OCI-LY7 (cell line): Measurements from ENCODE around the gene ZFYVE9. TPM values are rescaled to one million over a fixed set of nuclear protein-coding genes. Genes with fewer than 3 reads are reported as not detected.

Experiments
- BruUV-seq: library from RNA; stranded (reverse); fragments of 400-500 nt; replicated peaks from 2 replicates; lab custom pipeline; 2021; lab: Mats Ljungman, UMichigan
- CTCF ChIA-PET: fragments of 300-600 bp; sonication (Branson Sonifier 250); formaldehyde crosslinking; loops from one replicate; lab custom pipeline; 2022; ENCODE audit warnings: antibody characterized with exemption; ENCODE audit not compliant: unreplicated experiment; lab: Charles Lee
- POLR2A ChIA-PET: fragments of 300-600 bp; sonication (Branson Sonifier 250); formaldehyde crosslinking; loops from one replicate; lab custom pipeline; 2022; ENCODE audit warnings: antibody characterized with exemption; lab: Charles Lee
- DNase-seq: peaks from one replicate; pipeline ENCODE4 v3.0.0-alpha.2; 2015; ENCODE audit warnings: low spot score
- H2AFZ ChIP-seq: fragments of 200-600 bp; sonication (generic), shearing (Covaris generic); 2 replicates; pipeline ENCODE4 v1.6.1; 2014; ENCODE audit warnings: mild to moderate bottlenecking, antibody characterized with exemption, low read length, moderate library complexity
- H3K27ac ChIP-seq: fragments of 200-600 bp; sonication (generic); 2 replicates; pipeline ENCODE4 v1.5.1; 2014; ENCODE audit warnings: mixed run types, low read depth, mild to moderate bottlenecking, moderate library complexity, low read length, inconsistent platforms; ENCODE audit not compliant: poor library complexity, severe bottlenecking
- H3K36me3 ChIP-seq: fragments of 200-600 bp; sonication (generic); 2 replicates; pipeline ENCODE4 v1.6.1; 2014; ENCODE audit warnings: mild to moderate bottlenecking, antibody characterized with exemption, low read length, moderate library complexity, mixed read lengths; ENCODE audit not compliant: insufficient read depth
- H3K4me1 ChIP-seq: fragments of 200-600 bp; sonication (generic); 2 replicates; pipeline ENCODE4 v1.5.1; 2014; ENCODE audit warnings: mild to moderate bottlenecking, low read length; ENCODE audit not compliant: insufficient read depth, poor library complexity, severe bottlenecking
- H3K4me2 ChIP-seq: fragments of 200-600 bp; sonication (generic); 2 replicates; pipeline ENCODE4 v1.6.1; 2014; ENCODE audit warnings: mild to moderate bottlenecking, low read length
- H3K4me3 ChIP-seq: fragments of 200-600 bp; sonication (generic); 2 replicates; pipeline ENCODE4 v1.5.1; 2014; ENCODE audit warnings: mild to moderate bottlenecking, low read depth, low read length; ENCODE audit not compliant: poor library complexity, severe bottlenecking
- H3K79me2 ChIP-seq: fragments of 200-600 bp; sonication (generic); 2 replicates; pipeline ENCODE4 v1.6.1; 2016; ENCODE audit warnings: low read depth, mild to moderate bottlenecking, low read length, moderate library complexity, mixed read lengths; ENCODE audit not compliant: insufficient read depth
- H3K9me2 ChIP-seq: fragments of 200-600 bp; sonication (generic); 2 replicates; pipeline ENCODE4 v1.6.1; 2016; ENCODE audit warnings: mild to moderate bottlenecking, low read length, mixed read lengths; ENCODE audit not compliant: insufficient read depth
- H3K9me3 ChIP-seq: fragments of 200-600 bp; sonication (generic); 2 replicates; pipeline ENCODE4 v1.6.1; 2014; ENCODE audit warnings: mild to moderate bottlenecking, mixed run types, low read length, mixed read lengths
- H4K20me1 ChIP-seq: fragments of 200-600 bp; sonication (generic); 2 replicates; pipeline ENCODE4 v1.6.1; 2014; ENCODE audit warnings: mild to moderate bottlenecking, antibody characterized with exemption, low read length, moderate library complexity, mixed read lengths; ENCODE audit not compliant: insufficient read depth
- EZH2phosphoT487 ChIP-seq: fragments of 200-600 bp; sonication (generic); IDR thresholded peaks from 2 replicates; pipeline ENCODE4 v1.6.1; 2018; ENCODE audit warnings: low read depth, borderline replicate concordance, mild to moderate bottlenecking, mixed run types, antibody characterized with exemption, low read length, moderate library complexity, mixed read lengths
- intact Hi-C: fragments of 100-400 bp; cut with micrococcal nuclease; formaldehyde crosslinking; loops from one replicate; pipeline ENCODE4 v1.10.0; 2022; ENCODE audit not compliant: unreplicated experiment
- total RNA-seq, 2 experiments: library from RNA; depleted of rRNA in 1 of 2; stranded (reverse); fragments of >200 nt in 1 of 2; shearing (Covaris generic) in 1 of 2; gene quantifications; 2 replicates each; pipeline ENCODE4 v1.2.3, GENCODE V29; 2014 to 2022
- TF ChIP-seq, protein P1 (sequence below): fragments of 200-600 bp; sonication (generic); conservative IDR thresholded peaks from 2 replicates; pipeline ENCODE4 v1.5.1; 2014; ENCODE audit warnings: mild to moderate bottlenecking, antibody characterized with exemption, low read length, moderate library complexity, mixed read lengths

ZFYVE9 gene
- total RNA-seq, 2 experiments from 2014 or later = 3.7 to 5.6 TPM

- ChIA-PET CTCF (no interaction called here), POLR2A (no interaction called here)
- Histone ChIP-seq H3K27ac (no peak overlapping the region), H3K36me3 (no peaks in the 10 kb centered on the region), H3K79me2 (no peaks in the 10 kb centered on the region), H3K4me3 (no peak overlapping the region), H3K9me3 (no peaks in the 10 kb centered on the region), H3K4me1 (no peaks in the 10 kb centered on the region), H4K20me1 (no peaks in the 10 kb centered on the region), H3K9me2 (no peaks in the 10 kb centered on the region), H3K4me2 (no peak overlapping the region), H2AFZ (no peak overlapping the region)
- DNase-seq = no peak
- no peak for TF ChIP-seq EZH2phosphoT487
- TF ChIP-seq, protein P1, sequence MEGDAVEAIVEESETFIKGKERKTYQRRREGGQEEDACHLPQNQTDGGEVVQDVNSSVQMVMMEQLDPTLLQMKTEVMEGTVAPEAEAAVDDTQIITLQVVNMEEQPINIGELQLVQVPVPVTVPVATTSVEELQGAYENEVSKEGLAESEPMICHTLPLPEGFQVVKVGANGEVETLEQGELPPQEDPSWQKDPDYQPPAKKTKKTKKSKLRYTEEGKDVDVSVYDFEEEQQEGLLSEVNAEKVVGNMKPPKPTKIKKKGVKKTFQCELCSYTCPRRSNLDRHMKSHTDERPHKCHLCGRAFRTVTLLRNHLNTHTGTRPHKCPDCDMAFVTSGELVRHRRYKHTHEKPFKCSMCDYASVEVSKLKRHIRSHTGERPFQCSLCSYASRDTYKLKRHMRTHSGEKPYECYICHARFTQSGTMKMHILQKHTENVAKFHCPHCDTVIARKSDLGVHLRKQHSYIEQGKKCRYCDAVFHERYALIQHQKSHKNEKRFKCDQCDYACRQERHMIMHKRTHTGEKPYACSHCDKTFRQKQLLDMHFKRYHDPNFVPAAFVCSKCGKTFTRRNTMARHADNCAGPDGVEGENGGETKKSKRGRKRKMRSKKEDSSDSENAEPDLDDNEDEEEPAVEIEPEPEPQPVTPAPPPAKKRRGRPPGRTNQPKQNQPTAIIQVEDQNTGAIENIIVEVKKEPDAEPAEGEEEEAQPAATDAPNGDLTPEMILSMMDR = no peak
- intact Hi-C loops = no loop called here
- no TSS peak for BruUV-seq
Observed at GRCh38 chr1:52186449-52186848, 44.6 kb downstream of the ZFYVE9 start.

- ChIA-PET CTCF (no interaction called here), POLR2A (no interaction called here)
- intact Hi-C loops = no loop called here
- no TSS peak for BruUV-seq
- Histone ChIP-seq H2AFZ (no peak overlapping the region), H3K36me3 (no peaks in the 10 kb centered on the region), H3K79me2 (no peaks in the 10 kb centered on the region), H3K4me1 (no peaks in the 10 kb centered on the region), H3K27ac (no peak overlapping the region), H3K4me3 (no peak overlapping the region), H3K9me3 (no peaks in the 10 kb centered on the region), H3K9me2 (no peaks in the 10 kb centered on the region), H4K20me1 (no peaks in the 10 kb centered on the region), H3K4me2 (no peak overlapping the region)
- DNase-seq = no peak
- TF ChIP-seq, protein P1 = no peak
- TF ChIP-seq EZH2phosphoT487 = no peak
Observed at GRCh38 chr1:52189898-52190480, 48.1 kb downstream of the ZFYVE9 start.

- no peaks in the 10 kb centered on the region for H3K36me3 ChIP-seq
- intact Hi-C loops = no loop called here
- BruUV-seq = no TSS peak
- H3K9me3 ChIP-seq = no peaks in the 10 kb centered on the region
- no peak overlapping the region for H3K27ac ChIP-seq
- H3K4me1 ChIP-seq = no peaks in the 10 kb centered on the region
- H4K20me1 ChIP-seq = no peaks in the 10 kb centered on the region
- H3K9me2 ChIP-seq = no peaks in the 10 kb centered on the region
- ChIA-PET CTCF (no interaction called here), POLR2A (no interaction called here)
- TF ChIP-seq, protein P1 = no peak
- no peak for TF ChIP-seq EZH2phosphoT487
- H3K79me2 ChIP-seq = no peaks in the 10 kb centered on the region
- H2AFZ ChIP-seq = no peak overlapping the region
- no peak for DNase-seq
- H3K4me2 ChIP-seq = no peak overlapping the region
- H3K4me3 ChIP-seq = no peak overlapping the region
Observed at GRCh38 chr1:52190500-52191252, 48.8 kb downstream of the ZFYVE9 start.
